Fibroblast of the aortic adventitia (primary cell): ENCODE data around the gene SYTL2. TPM values are rescaled to one million over a fixed set of nuclear protein-coding genes. Genes with fewer than 3 reads are reported as not detected.

Source experiments
- DNase-seq: peaks from one replicate; pipeline ENCODE4 v3.0.0-alpha.2; 2010; ENCODE audit warnings: low read depth
- H3K4me3 ChIP-seq: 2 replicates; pipeline ENCODE4 v1.5.1; 2011; ENCODE audit warnings: low read depth, mild to moderate bottlenecking, control low read depth, low read length, moderate library complexity
- CTCF ChIP-seq: IDR thresholded peaks from 2 replicates; pipeline ENCODE4 v1.5.1; 2011; ENCODE audit warnings: mild to moderate bottlenecking, low read length, control low read depth, inconsistent platforms; ENCODE audit not compliant: insufficient read depth
- total RNA-seq: library from RNA; depleted of rRNA; stranded (reverse); fragments of >200 nt; gene quantifications from 2 replicates; pipeline ENCODE4 v1.2.3, GENCODE V29; 2012; ENCODE audit warnings: low replicate concordance

The SYTL2 gene
- total RNA-seq, 1 donor = 5.2 TPM

- no peak overlapping the region for H3K4me3 ChIP-seq
- peak; percentile 23 for DNase-seq
Observed at GRCh38 chr11:85806876-85807275, 4.1 kb downstream of the SYTL2 start.

GRCh38 chr11:85806016-85806415 lies 4.9 kb downstream of the SYTL2 start:
- no peak for DNase-seq
- TF ChIP-seq CTCF = no peak
- no peak overlapping the region for H3K4me3 ChIP-seq

More at GRCh38 chr11:85806876-85807275, 4.1 kb downstream of the SYTL2 start:
- no peak for TF ChIP-seq CTCF

- TF ChIP-seq CTCF = no peak
- no peak overlapping the region for H3K4me3 ChIP-seq
- peak; percentile 41 for DNase-seq
Observed at GRCh38 chr11:85805387-85805786, 5.6 kb downstream of the SYTL2 start.

GRCh38 chr11:85803920-85804319 lies 7.0 kb downstream of the SYTL2 start:
- no peak for TF ChIP-seq CTCF
- DNase-seq = no peak
- H3K4me3 ChIP-seq = no peak overlapping the region

- TF ChIP-seq CTCF = no peak
- DNase-seq = no peak
- no peak overlapping the region for H3K4me3 ChIP-seq
Observed at GRCh38 chr11:85803303-85803702, 7.6 kb downstream of the SYTL2 start.

GRCh38 chr11:85801527-85801926 lies 9.4 kb downstream of the SYTL2 start:
- TF ChIP-seq CTCF = no peak
- no peak overlapping the region for H3K4me3 ChIP-seq
- DNase-seq = no peak

GRCh38 chr11:85800595-85801342 lies 10.2 kb downstream of the SYTL2 start:
- TF ChIP-seq CTCF = no peak
- DNase-seq = no peak

More at GRCh38 chr11:85800595-85801342, 10.2 kb downstream of the SYTL2 start:
- no peak overlapping the region for H3K4me3 ChIP-seq
